ENCODE data around the gene CDC73.
"Not testable (repeated sequence)": the region's sequence is repeated elsewhere in the genome, so short reads cannot be mapped to it uniquely, and the experiment has no call there.

CDC73 gene

GRCh38 chr1:193114485-193115095, 7.2 kb upstream of the CDC73 start:
- no peak for FAIRE-seq

DNA sequence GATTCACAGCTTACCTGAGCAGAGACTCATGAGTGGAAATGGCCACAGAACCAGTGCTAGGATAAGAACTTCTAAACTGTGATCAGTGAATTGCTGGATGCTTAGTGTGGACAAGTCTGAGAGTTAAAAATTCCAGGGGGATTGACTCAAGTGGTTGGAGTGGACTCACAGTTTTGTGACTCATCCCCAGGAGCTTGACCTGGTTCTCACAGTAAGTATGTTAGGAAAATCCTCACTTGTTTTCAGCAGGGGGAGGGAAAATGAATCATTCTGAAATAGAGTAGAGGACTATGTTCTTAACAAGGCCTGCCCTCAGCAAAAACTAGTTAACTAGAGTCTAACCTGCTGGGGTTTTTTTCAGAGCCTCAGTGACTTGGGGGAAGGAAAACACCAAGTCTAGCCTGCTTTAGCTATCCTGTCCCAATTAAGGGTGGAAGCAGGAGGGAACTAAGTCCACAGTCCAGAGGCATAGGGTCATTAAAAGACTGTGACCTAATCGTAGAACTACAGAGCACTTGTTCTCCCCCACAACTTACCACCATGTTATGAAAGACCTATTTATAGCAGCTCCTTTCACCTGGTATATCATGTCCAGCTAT, 6.1 kb upstream of the CDC73 start:
- no peak for FAIRE-seq

DNA sequence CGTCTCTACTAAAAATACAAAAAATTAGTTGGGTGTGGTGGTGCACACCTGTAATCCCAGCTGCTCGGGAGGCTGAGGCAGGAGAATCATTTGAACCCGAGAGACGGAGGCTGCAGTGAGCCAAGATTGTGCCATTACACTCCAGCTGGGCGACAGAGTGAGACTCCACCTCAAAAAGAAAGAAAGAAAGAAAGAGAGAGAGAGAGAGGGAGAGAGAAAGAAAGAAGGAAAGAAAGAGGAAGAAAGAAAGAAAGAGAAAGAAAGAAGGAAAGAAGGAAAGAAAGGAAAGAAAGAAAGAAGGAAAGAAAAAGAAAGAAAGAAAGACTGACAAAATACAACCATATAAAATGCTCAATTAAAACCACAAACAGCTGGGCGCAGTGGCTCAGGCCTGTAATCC, 4.7 kb upstream of the CDC73 start:
- not testable (repeated sequence) for FAIRE-seq

- FAIRE-seq = no peak
Measured at GRCh38 chr1:193118194-193118593, 3.6 kb upstream of the CDC73 start.

DNA sequence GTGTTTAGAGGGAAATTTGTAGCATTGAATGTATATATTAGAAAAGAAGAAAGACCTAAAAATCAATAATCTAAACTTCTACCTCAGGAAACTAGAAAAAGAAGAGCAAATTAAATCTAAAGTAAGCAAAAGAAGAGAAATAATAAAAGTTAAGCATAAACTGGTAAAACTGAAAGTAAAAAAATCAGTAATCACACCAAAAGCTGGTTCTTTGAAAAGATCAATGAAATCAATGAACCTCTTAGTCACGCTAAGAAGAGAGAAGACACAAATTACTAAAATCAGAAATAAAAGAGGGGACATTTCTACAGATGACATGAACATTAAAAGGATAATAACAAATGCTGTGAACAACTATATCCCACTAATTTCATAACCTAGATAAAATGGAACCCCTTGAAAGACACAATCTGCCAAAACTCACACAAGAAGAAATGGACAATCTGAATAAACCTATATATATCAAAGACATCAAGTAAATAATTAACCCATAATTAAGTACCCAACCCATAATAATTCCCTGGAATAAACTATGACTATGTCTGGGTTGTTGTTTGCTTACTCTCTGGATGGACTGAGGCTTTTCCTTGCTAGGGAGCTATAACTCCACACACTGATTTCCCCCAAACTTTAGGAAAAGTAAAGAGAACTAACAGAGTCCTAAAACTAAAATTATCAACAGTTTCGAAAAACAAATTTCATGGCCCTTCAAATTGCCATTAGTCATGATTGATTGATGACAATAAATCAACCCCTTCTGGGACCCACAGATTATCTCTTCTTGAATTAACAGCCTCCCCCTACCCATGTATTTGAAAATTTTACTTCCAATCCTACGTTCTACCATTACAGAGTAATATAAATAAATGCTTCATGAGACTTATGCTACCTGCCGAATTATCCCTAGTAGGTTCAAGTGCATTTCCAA, 2.8 kb upstream of the CDC73 start:
- no peak for FAIRE-seq

DNA sequence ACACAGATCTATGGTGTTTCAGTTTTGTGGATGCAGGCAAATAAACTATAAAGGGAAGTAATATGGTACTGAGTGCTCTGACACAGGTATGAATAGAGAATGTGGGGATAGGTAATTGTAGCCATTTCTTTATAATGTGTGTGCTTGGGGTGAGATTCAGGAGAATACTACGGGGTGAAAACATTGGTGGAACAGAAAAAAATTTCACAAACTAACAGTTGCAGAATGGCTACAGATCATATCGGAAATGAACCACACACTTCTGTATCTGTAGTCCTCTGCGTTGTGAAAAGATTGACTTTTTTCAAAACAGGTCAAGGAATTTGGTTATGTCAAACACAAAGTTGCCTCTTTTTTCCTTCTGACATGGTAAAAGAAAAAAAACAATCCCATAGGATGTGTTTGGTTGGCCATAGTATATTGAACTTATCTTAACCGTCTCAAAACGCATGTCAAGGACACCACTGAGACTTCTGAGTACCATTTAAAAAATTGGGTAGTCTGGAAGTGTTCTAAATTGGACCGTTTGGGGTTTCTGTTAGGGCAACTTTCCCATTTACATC, 1.1 kb upstream of the CDC73 start:
- no peak for FAIRE-seq

DNA sequence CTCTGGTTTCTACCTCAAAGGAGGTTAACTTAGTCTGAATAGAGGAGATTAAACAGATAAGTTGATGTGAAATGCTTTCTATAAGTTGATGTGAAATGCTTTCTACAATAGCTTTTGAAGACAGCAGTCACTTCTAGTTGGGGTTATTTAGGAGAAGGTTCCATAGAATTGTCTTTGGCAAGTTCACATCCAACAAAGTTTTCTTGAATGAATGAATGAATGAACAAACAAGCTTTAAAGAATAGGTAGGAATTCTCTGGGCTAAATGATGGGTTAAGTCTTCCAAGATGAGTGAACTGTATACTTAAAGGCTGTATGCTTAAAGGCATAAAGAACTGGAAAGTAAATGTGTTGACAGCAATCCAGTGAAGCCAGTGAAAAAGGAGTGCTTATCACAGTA, 1.9 kb downstream of the CDC73 start:
- FAIRE-seq = no peak

- no peak for FAIRE-seq
Measured at GRCh38 chr1:193125369-193125768, 3.5 kb downstream of the CDC73 start.

- FAIRE-seq = no peak
Measured at GRCh38 chr1:193131266-193131860, 9.5 kb downstream of the CDC73 start.

- no peak for FAIRE-seq
Measured at GRCh38 chr1:193140254-193140653, 18.4 kb downstream of the CDC73 start.

- no peak for FAIRE-seq
Measured at GRCh38 chr1:193141804-193142203, 20.0 kb downstream of the CDC73 start.

DNA sequence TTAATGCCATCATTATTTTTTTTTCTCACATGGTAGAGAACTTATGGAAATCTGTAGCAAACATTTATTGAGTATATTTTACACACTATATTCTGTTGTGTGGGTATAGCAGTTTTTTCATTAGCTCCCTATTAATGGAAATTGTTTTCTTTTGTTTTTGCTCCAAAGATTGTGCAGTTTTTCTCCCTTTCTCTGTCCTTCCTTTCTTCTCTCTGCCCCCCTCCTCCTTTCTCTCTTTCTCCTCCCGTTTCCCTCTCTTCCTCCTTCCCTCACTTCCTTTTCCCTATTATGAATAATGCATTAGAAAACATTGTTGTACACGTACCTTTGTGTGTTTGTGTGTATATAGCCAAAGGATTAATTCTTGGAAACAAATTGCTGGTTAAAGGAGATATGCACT, 20.6 kb downstream of the CDC73 start:
- FAIRE-seq = no peak

GRCh38 chr1:193143285-193143684, 21.5 kb downstream of the CDC73 start:
- FAIRE-seq = peak; percentile 98

DNA sequence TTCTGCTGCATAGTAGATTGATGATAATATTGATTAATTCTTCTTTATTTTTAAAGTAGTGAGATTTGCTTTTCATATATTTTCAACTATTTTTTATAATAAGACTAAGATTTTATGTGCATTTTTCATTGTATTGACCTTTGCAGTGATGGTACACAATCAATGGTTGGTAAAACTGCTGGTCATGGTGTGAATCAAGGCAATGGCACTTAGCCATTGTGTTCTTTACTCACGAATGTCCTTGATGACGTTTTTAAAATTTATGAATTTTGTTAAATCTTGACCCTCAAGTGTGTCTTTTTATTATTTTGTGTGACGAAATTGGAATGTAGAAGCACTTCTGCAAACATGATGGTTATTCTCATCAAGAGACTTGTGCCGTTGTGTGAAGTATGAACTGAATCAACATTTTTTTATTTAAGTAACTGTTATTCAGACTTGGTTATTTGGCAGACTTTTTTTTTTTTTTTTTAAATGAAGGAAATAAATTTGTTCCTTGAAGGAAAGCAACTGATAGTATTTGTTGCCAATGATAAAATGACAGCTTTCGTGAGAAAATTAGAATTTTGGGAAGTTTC, 22.6 kb downstream of the CDC73 start:
- FAIRE-seq = no peak

DNA sequence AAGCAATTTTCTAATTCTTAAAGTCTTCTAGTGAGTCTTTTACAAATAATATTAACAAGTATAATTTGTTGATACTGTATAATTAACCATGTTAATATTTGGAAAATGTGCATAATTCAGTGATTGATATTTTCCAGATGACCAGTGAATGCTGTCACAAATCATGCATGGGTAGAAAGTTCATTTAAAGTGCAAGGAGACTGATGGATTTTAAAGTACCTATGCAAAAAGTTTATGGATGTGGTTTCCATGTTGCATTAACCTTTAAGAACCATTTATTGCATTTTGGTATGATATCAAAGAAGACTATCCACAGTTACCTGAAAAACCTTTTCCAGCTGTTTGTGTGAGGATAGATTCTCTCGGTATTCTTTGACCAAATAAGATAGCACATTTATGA, 23.2 kb downstream of the CDC73 start:
- FAIRE-seq = peak; percentile 78

DNA sequence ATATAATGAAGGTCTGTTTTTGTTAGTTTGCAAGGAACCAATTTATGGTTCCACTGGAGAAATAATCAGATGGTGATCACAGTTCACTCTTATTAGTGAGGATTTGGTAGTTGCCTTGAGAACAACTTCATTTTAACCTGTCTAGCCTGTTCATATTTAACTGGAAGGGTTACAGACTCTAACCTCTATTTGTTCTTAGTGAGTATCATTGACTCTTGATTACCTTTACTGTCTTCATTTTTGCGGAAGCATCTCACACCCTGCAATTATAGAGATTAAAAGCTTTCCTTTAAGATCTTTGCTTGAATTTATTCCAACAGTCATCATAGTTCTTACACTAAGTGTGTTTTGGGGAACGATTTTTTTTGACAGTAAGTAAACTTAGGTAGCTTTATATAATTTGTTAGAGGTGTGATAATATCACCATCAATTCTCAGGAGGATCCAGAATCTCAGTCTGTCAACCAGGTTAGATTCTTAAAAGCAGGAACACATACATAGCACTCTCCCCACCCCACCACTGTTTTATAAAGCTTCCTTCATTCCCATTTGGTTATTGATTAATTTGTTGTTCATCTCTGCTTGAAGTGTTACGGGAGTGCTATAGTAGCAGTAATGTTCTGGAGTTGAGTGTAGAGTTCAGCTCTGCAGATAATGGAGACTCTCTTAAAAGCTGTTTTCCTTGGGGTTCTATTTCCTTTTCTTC, 34.4 kb downstream of the CDC73 start:
- FAIRE-seq = no peak

- FAIRE-seq = no peak
Measured at GRCh38 chr1:193156822-193157142, 35.0 kb downstream of the CDC73 start.

DNA sequence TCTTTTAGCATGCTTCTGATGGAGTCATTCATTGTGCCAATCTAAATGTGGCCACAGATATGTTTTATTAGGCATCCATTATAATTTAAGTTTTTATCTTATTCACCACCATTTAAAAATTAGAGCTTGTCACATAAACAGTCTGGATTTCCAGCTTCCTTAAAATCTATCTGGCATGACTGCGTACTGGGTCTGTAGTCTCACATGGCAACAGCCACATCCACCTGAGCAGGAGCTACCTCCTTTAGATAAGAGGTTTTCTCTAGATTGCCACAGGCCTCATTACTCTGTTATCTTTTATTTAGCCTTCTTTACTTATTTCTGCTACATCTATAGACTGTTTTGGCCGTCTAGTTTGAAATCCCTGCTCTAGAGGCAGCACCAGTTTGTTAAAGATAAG, 35.5 kb downstream of the CDC73 start:
- FAIRE-seq = no peak

GRCh38 chr1:193176113-193176512, 54.3 kb downstream of the CDC73 start:
- FAIRE-seq = no peak

- no peak for FAIRE-seq
Measured at GRCh38 chr1:193176788-193177187, 55.0 kb downstream of the CDC73 start.

GRCh38 chr1:193179094-193179493, 57.3 kb downstream of the CDC73 start:
- no peak for FAIRE-seq

GRCh38 chr1:193181536-193181935, 59.7 kb downstream of the CDC73 start:
- no peak for FAIRE-seq
